Neural progenitor cell (in vitro differentiated cells): ENCODE measurements around the gene IFIT1B.

Experiments used
- EZH2 ChIP-seq: fragments of 200-600 bp; sonication (generic); IDR thresholded peaks from 2 replicates; pipeline ENCODE4 v1.6.1; 2017; ENCODE audit warnings: antibody characterized with exemption, mild to moderate bottlenecking, moderate library complexity
- EZH2phosphoT487 ChIP-seq: fragments of 200-600 bp; sonication (generic); IDR thresholded peaks from 2 replicates; pipeline ENCODE4 v1.6.1; 2017; ENCODE audit warnings: antibody characterized with exemption
- TF ChIP-seq, protein P1 (sequence below): fragments of 200-600 bp; sonication (generic); IDR thresholded peaks from 2 replicates; pipeline ENCODE4 v1.5.1; 2017; ENCODE audit warnings: antibody characterized with exemption, mild to moderate bottlenecking

DNA sequence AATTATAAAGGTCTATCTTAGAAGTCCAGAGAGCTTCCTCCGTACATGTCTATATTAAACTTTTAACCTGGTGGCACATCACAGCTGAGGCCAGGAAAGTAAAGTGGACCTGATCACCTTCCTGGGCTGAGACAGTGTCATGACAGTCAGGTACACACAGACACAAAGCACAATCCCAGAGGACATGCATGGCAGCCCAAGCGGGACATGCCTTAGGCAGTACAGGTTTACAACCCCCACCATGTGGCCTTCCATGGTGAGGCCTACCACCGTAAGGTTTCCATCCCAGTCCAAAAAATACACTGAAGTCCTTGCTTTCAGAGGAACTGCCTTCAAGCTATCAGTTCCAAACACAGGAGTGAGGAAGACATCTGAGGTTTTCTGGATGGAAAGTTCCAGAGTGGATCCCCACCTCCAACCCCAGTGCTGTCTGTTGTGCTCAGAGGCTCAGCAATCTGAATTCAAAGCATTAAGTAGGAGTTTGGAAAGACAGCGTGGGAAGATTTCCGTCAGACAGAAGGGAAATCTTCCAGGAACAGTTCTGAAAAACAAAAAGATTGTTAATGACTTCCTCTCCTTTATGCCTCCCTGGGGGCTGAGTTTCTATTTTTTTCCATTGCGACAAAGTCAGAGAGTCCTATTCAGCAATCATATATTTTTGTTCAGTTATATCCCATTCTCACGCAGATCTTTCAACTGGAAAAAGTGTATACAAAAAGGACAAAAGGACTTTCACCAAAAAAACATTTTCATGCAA lies 30.0 kb upstream of the IFIT1B start:
- TF ChIP-seq, protein P1, sequence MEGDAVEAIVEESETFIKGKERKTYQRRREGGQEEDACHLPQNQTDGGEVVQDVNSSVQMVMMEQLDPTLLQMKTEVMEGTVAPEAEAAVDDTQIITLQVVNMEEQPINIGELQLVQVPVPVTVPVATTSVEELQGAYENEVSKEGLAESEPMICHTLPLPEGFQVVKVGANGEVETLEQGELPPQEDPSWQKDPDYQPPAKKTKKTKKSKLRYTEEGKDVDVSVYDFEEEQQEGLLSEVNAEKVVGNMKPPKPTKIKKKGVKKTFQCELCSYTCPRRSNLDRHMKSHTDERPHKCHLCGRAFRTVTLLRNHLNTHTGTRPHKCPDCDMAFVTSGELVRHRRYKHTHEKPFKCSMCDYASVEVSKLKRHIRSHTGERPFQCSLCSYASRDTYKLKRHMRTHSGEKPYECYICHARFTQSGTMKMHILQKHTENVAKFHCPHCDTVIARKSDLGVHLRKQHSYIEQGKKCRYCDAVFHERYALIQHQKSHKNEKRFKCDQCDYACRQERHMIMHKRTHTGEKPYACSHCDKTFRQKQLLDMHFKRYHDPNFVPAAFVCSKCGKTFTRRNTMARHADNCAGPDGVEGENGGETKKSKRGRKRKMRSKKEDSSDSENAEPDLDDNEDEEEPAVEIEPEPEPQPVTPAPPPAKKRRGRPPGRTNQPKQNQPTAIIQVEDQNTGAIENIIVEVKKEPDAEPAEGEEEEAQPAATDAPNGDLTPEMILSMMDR, result no peak
- no peak for TF ChIP-seq EZH2
- no peak for TF ChIP-seq EZH2phosphoT487
